ENCODE measurements around the gene COL28A1.

Gene COL28A1

DNA sequence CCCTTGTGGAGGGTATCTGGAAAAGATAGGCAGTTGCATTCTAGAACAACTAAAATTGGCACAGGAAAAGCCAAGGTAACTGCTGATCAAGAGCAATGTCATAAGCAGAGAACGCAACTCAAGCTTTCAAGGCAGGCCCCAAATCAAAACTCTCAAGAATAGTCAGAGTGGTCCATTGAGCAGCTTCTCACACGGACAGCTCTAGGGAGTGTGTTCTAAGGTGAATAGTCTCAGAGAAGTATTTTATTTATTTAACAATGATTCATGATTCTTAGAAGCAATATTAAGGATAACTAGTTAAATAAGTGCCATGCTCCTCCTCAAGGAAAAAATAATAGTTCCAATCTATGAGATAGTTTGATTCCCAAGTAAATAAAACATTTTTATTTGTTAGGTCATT, 83.0 kb downstream of the COL28A1 start:
- H3K27me3 Mint-ChIP-seq (ENCODE audit: low read depth) = peaks cover 2% of the 10 kb centered on the region
- no peaks in the 10 kb centered on the region for H3K4me1 Mint-ChIP-seq (ENCODE audit: low read depth)
- peaks cover 1% of the 10 kb centered on the region for H3K36me3 Mint-ChIP-seq (ENCODE audit: low read depth)
- no peak for DNase-seq (ENCODE audit: low spot score)
- H3K9me3 Mint-ChIP-seq = peaks cover 7% of the 10 kb centered on the region
- no peak overlapping the region for H3K4me3 Mint-ChIP-seq
- H3K27ac Mint-ChIP-seq = no peak overlapping the region

DNA sequence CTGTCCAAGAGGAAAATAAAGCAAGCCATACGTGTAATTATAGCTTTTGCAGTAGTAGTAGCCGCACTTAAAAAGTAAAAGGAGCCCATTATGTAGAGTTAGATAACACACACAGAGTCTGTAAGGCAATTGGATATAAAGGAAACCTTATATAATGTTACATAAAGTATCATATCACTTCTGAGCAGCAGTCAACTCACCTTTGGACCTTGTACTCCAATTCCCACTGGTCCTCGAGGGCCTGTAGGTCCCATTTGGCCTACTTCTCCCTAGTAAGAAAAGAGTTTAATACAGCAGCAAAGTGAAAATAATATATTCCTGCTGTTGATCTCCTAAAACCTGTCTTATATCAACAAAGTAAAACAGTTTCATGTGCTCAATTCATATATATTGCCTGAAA, 83.6 kb downstream of the COL28A1 start:
- H3K9me3 Mint-ChIP-seq = peaks cover 10% of the 10 kb centered on the region
- H3K4me1 Mint-ChIP-seq (ENCODE audit: low read depth) = no peaks in the 10 kb centered on the region
- peaks cover 2% of the 10 kb centered on the region for H3K27me3 Mint-ChIP-seq (ENCODE audit: low read depth)
- H3K4me3 Mint-ChIP-seq = no peak overlapping the region
- no peak for DNase-seq (ENCODE audit: low spot score)
- no peak overlapping the region for H3K27ac Mint-ChIP-seq
- H3K36me3 Mint-ChIP-seq (ENCODE audit: low read depth) = peaks cover 1% of the 10 kb centered on the region

DNA sequence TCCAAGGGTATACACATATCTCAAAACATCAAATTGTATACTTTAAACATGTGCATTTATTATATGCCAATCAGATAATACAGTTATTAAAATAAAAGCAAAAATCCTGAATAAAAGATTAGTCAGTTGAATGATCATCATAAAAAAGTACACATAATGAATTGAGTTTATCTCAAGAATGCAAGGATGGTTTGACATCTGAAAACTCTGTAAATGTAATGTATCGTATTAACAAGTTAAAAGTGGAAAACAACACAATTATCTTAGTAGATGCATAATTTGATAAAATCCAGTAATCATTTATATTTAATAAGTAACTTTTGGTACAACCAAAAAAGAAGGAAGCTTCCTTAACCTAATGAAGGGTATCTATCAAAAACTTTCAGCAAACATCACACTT, 86.6 kb downstream of the COL28A1 start:
- Mint-ChIP-seq H3K36me3 (ENCODE audit: low read depth) (peaks cover 1% of the 10 kb centered on the region), H3K27me3 (ENCODE audit: low read depth) (no peaks in the 10 kb centered on the region), H3K9me3 (peaks cover 20% of the 10 kb centered on the region), H3K4me3 (no peak overlapping the region), H3K27ac (no peak overlapping the region), H3K4me1 (ENCODE audit: low read depth) (no peaks in the 10 kb centered on the region)
- DNase-seq (ENCODE audit: low spot score) = no peak

DNA sequence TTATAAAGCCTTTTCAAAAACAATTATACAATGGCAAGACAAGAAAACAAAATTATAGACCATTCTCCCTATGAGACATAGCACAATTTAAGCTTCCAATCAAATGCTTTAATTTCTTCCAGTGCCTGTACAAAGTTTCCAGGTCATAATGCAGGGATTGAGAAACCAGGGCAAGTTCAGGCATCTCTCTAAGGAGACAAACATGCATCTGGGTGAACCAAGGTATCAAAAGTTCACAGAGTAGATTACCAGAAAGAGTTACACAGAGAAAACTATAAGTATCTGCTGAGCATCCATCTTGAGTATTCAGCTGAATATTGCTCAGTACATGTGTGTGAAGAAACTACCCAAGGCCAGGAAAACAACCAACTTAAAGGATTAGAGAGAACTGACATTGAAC, 89.1 kb downstream of the COL28A1 start:
- peaks cover 20% of the 10 kb centered on the region for H3K9me3 Mint-ChIP-seq
- no peaks in the 10 kb centered on the region for H3K27me3 Mint-ChIP-seq (ENCODE audit: low read depth)
- no peak overlapping the region for H3K27ac Mint-ChIP-seq
- H3K36me3 Mint-ChIP-seq (ENCODE audit: low read depth) = peaks cover 1% of the 10 kb centered on the region
- DNase-seq (ENCODE audit: low spot score) = no peak
- no peak overlapping the region for H3K4me3 Mint-ChIP-seq
- H3K4me1 Mint-ChIP-seq (ENCODE audit: low read depth) = no peaks in the 10 kb centered on the region

DNA sequence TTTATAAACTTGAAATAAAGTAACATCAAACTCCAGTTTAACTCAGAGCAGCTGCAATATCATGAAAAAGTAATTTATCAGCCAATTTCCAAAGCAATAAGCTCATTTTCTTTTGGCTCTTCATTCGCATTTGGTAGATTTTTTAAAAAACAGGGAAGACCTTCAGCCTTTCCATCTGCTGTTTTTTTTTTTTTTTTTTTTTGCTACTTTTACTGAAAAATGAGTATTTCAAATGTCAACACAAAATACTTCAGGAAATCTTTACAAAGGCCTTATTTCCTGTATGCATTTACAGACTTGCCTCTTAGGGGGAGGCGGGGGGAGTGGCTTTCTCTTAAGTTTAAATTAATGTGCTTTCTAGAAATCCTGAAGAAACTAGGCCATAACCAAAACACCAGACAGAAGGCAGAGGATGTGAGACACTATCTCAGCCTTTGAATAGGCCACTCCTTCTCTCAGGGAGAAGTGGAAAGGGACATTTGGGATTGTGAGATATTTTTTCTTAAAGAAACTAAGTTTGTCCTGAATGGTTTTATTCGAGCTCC, 91.8 kb downstream of the COL28A1 start:
- no peaks in the 10 kb centered on the region for H3K4me1 Mint-ChIP-seq (ENCODE audit: low read depth)
- peaks cover 20% of the 10 kb centered on the region for H3K9me3 Mint-ChIP-seq
- no peak overlapping the region for H3K27ac Mint-ChIP-seq
- H3K36me3 Mint-ChIP-seq (ENCODE audit: low read depth) = peaks cover 1% of the 10 kb centered on the region
- DNase-seq (ENCODE audit: low spot score) = no peak
- no peaks in the 10 kb centered on the region for H3K27me3 Mint-ChIP-seq (ENCODE audit: low read depth)
- no peak overlapping the region for H3K4me3 Mint-ChIP-seq

DNA sequence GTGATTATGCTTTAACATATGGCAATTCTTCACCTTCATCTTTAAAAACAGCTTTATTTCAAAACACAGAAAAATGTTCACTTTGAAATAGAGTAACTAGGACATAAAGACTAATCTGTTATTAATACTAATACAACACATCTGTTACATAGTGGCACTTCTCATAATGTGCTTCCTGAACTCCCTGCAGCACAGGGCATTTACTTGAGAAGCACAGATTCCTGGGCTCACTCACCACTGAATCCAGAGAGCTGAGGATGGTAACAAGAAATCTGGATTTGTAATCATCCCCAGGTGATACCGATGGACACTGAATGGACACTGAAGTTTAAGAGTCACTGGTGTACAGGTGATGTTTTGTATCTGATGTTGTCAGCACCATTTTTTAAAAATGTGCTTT, 96.1 kb downstream of the COL28A1 start:
- Mint-ChIP-seq H3K4me3 (no peak overlapping the region), H3K4me1 (ENCODE audit: low read depth) (no peaks in the 10 kb centered on the region), H3K36me3 (ENCODE audit: low read depth) (no peaks in the 10 kb centered on the region), H3K27me3 (ENCODE audit: low read depth) (peaks cover 4% of the 10 kb centered on the region), H3K27ac (no peak overlapping the region), H3K9me3 (no peaks in the 10 kb centered on the region)
- DNase-seq (ENCODE audit: low spot score) = no peak

DNA sequence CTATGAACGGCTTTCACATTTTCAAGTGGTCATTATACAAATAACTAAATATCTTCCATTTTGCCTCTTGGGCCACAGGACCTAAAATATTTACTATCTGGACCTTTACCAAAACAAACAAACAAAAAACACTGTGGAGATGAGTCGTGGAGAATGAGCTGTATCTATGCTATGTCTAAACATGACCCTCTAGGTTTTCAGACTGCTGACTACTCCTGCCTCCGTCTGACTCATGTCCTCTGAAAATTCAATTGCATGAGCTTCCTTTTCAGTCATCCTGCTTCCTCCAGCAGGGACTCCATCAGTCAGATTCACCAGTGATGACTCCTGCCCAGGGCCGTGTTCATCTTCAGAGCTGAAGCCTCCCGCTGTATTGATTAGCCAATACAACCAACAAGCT, 96.8 kb downstream of the COL28A1 start:
- Mint-ChIP-seq H3K36me3 (ENCODE audit: low read depth) (no peaks in the 10 kb centered on the region), H3K27ac (no peak overlapping the region), H3K27me3 (ENCODE audit: low read depth) (peaks cover 8% of the 10 kb centered on the region), H3K9me3 (no peaks in the 10 kb centered on the region), H3K4me3 (no peak overlapping the region), H3K4me1 (ENCODE audit: low read depth) (no peaks in the 10 kb centered on the region)
- no peak for DNase-seq (ENCODE audit: low spot score)

DNA sequence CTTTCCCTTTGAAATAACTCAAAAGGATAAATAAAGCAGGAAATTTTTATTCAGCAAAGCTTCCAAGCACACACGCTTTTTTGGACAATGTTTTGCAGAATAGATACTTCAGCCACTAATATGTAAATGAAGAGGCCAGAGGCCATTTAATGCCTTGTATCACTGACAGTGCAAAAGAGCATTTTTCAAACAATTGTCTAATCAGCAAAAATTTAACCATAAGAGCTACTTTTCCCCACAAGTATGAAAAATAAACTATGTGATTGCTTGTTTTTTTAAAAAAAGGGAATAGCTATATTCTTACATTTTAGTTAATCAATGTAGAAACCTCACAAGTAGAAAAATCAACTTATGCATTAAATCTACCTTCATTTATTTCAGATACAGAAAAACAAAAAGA, 99.7 kb downstream of the COL28A1 start:
- H3K36me3 Mint-ChIP-seq (ENCODE audit: low read depth) = no peaks in the 10 kb centered on the region
- no peaks in the 10 kb centered on the region for H3K9me3 Mint-ChIP-seq
- no peak overlapping the region for H3K27ac Mint-ChIP-seq
- DNase-seq (ENCODE audit: low spot score) = no peak
- H3K4me1 Mint-ChIP-seq (ENCODE audit: low read depth) = no peaks in the 10 kb centered on the region
- H3K27me3 Mint-ChIP-seq (ENCODE audit: low read depth) = peaks cover 18% of the 10 kb centered on the region
- no peak overlapping the region for H3K4me3 Mint-ChIP-seq

DNA sequence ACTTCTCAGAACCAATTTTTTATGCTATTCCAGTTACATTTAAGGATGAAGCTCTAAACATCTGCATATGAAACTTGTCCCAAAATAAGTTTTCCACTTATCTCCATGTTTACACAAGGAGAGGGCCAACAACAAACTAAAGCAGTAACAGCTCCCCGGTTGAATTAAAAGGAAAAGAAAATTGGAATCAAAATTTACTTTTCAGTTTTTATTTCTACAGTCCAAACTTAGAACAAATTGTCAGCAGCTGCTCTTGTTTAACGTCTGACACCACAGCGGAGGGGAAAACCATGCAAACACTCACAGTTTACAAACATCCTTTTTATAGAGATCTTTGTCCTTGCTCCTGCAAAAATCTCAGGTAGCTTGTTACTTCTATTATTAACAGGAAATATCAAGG, 101.3 kb downstream of the COL28A1 start:
- Mint-ChIP-seq H3K4me1 (ENCODE audit: low read depth) (no peaks in the 10 kb centered on the region), H3K27me3 (ENCODE audit: low read depth) (peaks cover 23% of the 10 kb centered on the region), H3K9me3 (no peaks in the 10 kb centered on the region), H3K36me3 (ENCODE audit: low read depth) (no peaks in the 10 kb centered on the region), H3K27ac (no peak overlapping the region), H3K4me3 (no peak overlapping the region)
- no peak for DNase-seq (ENCODE audit: low spot score)

DNA sequence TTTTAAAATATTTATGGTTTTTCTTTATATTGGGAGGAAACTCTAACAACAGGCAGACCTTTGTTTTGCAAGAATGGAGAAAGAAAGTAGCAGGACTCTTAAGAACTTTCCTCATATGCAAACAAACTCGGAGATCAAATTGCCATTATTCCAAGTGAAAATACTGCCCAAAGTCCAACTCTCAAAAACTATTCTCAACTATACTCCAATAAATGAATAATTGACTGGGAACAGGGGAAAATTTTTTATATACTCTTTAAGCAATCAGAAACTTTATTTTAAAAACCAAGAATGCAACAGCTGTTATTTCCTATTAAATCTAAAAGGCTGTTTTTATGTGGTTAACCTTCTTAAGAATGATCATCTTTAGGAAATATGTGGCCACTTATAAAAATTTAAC, 101.9 kb downstream of the COL28A1 start:
- H3K27ac Mint-ChIP-seq = no peak overlapping the region
- H3K36me3 Mint-ChIP-seq (ENCODE audit: low read depth) = no peaks in the 10 kb centered on the region
- H3K9me3 Mint-ChIP-seq = no peaks in the 10 kb centered on the region
- H3K27me3 Mint-ChIP-seq (ENCODE audit: low read depth) = peaks cover 25% of the 10 kb centered on the region
- no peak for DNase-seq (ENCODE audit: low spot score)
- H3K4me3 Mint-ChIP-seq = no peak overlapping the region
- no peaks in the 10 kb centered on the region for H3K4me1 Mint-ChIP-seq (ENCODE audit: low read depth)

DNA sequence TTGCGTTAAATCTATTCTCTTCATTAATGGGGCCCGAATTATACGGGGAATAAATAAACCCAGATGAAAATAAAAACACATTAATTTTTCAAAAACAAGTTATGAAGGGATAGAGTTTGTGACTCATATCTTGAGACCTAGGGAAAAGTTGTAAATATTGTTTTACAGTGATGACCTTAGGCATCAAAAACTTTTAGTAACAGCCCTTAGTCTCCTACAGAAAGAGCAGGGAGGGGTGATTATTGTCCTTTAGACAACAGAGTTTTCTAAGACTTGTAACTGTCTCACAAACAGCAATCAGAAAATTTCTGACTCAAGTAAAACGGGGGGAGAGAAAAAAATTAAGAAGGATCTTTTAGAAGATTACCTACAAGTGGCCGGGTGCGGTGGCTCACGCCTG, 102.7 kb downstream of the COL28A1 start:
- no peak for DNase-seq (ENCODE audit: low spot score)
- Mint-ChIP-seq H3K9me3 (no peaks in the 10 kb centered on the region), H3K27me3 (ENCODE audit: low read depth) (peaks cover 32% of the 10 kb centered on the region), H3K4me3 (no peak overlapping the region), H3K36me3 (ENCODE audit: low read depth) (no peaks in the 10 kb centered on the region), H3K27ac (no peak overlapping the region), H3K4me1 (ENCODE audit: low read depth) (no peaks in the 10 kb centered on the region)

DNA sequence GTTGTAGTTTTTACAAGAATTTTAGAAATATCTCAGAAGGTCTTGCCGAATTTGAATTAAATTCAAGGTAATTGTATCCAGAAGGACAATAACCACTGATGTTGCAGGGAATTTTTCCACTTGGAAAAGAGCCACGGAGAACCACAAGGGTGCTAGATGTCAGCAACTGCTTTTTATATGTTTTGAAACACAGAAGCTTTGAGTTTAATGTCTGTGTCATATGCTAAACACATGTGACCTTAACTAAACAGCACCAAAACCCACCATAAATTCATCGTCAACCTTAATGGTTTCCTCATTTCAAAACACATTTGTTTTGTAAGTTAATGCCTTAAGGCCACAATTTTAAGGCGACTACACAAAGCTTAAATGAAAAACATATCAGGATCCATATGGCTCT, 106.9 kb downstream of the COL28A1 start:
- H3K27me3 Mint-ChIP-seq (ENCODE audit: low read depth) = peaks cover 25% of the 10 kb centered on the region
- no peak overlapping the region for H3K4me3 Mint-ChIP-seq
- H3K27ac Mint-ChIP-seq = no peak overlapping the region
- DNase-seq (ENCODE audit: low spot score) = no peak
- H3K4me1 Mint-ChIP-seq (ENCODE audit: low read depth) = peaks cover 8% of the 10 kb centered on the region
- H3K36me3 Mint-ChIP-seq (ENCODE audit: low read depth) = no peaks in the 10 kb centered on the region
- no peaks in the 10 kb centered on the region for H3K9me3 Mint-ChIP-seq

DNA sequence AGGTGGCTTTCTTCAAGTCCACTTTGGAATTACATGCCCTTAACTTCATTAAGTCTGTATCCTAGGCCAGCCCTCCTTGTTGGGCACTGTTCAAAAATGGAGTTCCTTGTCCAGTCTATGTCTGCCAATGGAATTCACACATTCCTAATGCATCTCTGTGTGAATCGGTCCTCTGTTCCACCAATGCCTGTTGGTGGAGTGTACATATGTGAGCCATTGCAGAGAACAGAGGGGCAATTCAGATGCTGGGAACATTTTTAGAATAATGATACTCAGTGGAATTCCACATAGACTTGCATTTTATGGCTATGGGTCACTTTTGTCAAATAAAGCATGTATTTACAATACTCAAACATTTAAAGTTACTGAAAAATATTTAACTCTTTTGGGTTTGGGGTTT, 108.3 kb downstream of the COL28A1 start:
- no peak for DNase-seq (ENCODE audit: low spot score)
- H3K9me3 Mint-ChIP-seq = no peaks in the 10 kb centered on the region
- peaks cover 8% of the 10 kb centered on the region for H3K4me1 Mint-ChIP-seq (ENCODE audit: low read depth)
- H3K27me3 Mint-ChIP-seq (ENCODE audit: low read depth) = peaks cover 23% of the 10 kb centered on the region
- no peak overlapping the region for H3K4me3 Mint-ChIP-seq
- no peaks in the 10 kb centered on the region for H3K36me3 Mint-ChIP-seq (ENCODE audit: low read depth)
- H3K27ac Mint-ChIP-seq = no peak overlapping the region

DNA sequence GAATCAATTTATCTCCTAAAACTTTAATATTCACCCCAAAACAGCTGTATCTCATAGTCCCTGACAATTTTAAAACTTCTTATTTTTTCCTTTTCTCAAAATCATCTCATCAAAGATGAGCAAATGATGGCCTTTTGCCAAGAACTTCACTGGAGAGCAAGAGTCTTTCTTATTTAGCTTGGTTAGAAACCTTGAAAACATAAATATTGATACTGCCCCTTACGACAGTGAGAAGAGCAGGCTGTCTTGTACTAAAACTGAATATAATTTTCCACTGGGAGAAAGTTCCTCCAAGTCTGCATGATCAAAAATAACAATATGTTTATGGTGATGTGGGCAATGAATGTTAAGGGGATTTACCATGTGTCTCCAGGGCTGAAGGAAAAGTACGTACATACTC, 109.0 kb downstream of the COL28A1 start:
- DNase-seq (ENCODE audit: low spot score) = no peak
- H3K36me3 Mint-ChIP-seq (ENCODE audit: low read depth) = no peaks in the 10 kb centered on the region
- no peaks in the 10 kb centered on the region for H3K9me3 Mint-ChIP-seq
- no peak overlapping the region for H3K27ac Mint-ChIP-seq
- H3K27me3 Mint-ChIP-seq (ENCODE audit: low read depth) = peaks cover 18% of the 10 kb centered on the region
- H3K4me3 Mint-ChIP-seq = no peak overlapping the region
- H3K4me1 Mint-ChIP-seq (ENCODE audit: low read depth) = peaks cover 8% of the 10 kb centered on the region

DNA sequence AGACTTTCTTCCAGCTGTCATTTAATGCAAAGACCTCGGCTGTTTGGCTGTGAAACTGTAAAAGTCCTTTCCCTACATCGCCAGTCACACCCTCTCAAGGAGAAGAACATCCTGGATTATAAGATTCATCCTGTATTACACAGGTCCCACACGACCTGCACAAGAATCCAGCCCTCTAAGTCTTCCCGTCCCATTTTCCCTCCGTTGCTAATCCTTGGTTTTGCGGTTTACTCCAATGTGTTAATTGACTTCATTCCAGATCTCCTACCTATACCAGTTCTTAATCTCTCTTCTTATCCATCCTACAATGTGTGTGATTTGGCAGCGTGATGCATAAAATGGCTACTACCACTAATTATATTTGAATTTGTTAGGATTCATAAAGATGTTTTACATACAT, 110.4 kb downstream of the COL28A1 start:
- peaks cover 8% of the 10 kb centered on the region for H3K4me1 Mint-ChIP-seq (ENCODE audit: low read depth)
- H3K36me3 Mint-ChIP-seq (ENCODE audit: low read depth) = no peaks in the 10 kb centered on the region
- no peaks in the 10 kb centered on the region for H3K9me3 Mint-ChIP-seq
- no peak overlapping the region for H3K4me3 Mint-ChIP-seq
- H3K27ac Mint-ChIP-seq = no peak overlapping the region
- no peak for DNase-seq (ENCODE audit: low spot score)
- peaks cover 16% of the 10 kb centered on the region for H3K27me3 Mint-ChIP-seq (ENCODE audit: low read depth)

All from T-helper 2 cell treated with Interferon-gamma antibody and Interleukin-4, amounts not matched to agents 5 μg/mL and 100 μg/mL, for 36 hours (primary cell).